Panc1 (cell line): ENCODE data around the gene CLDN22. TPM values are rescaled to one million over a fixed set of nuclear protein-coding genes. Genes with fewer than 3 reads are reported as not detected.

Experiments
- ATAC-seq: fragments of 200-7000 bp; cut with Tn5 transposase; 2 replicates; pipeline ENCODE4 v1.9.1; 2020; ENCODE audit warnings: mild to moderate bottlenecking, moderate library complexity
- BruUV-seq: library from RNA; stranded (reverse); fragments of 400-500 nt; replicated peaks from 2 replicates; lab custom pipeline; 2021; lab: Mats Ljungman, UMichigan
- CTCF ChIA-PET: fragments of 300-600 bp; sonication (Branson Sonifier 250); formaldehyde crosslinking; loops from one replicate; lab custom pipeline; 2022; ENCODE audit warnings: antibody characterized with exemption; lab: Charles Lee
- POLR2A ChIA-PET: fragments of 300-600 bp; sonication (Branson Sonifier 250); formaldehyde crosslinking; loops from one replicate; lab custom pipeline; 2022; ENCODE audit warnings: antibody characterized with exemption; lab: Charles Lee
- DNase-seq: peaks from one replicate; pipeline ENCODE4 v3.0.0-alpha.2; 2010; ENCODE audit warnings: low read depth, low spot score
- H3K27ac ChIP-seq: 2 replicates; pipeline ENCODE4 v1.5.1; 2011; ENCODE audit warnings: mild to moderate bottlenecking, low read length, inconsistent platforms
- H3K27me3 ChIP-seq: fragments of 200-500 bp; sonication (Bioruptor generic); 2 replicates; pipeline ENCODE4 v1.6.0; 2014; ENCODE audit warnings: low read length, inconsistent platforms; ENCODE audit not compliant: control insufficient read depth, insufficient read depth
- H3K36me3 ChIP-seq: fragments of 200-500 bp; sonication (Bioruptor generic); 2 replicates; pipeline ENCODE4 v1.5.1; 2014; ENCODE audit warnings: inconsistent platforms, mild to moderate bottlenecking, low read length, moderate library complexity; ENCODE audit not compliant: control insufficient read depth, insufficient read depth
- H3K4me1 ChIP-seq: 2 replicates; pipeline ENCODE4 v1.5.1; 2011; ENCODE audit warnings: inconsistent platforms, mild to moderate bottlenecking, low read length, moderate library complexity; ENCODE audit not compliant: control insufficient read depth, insufficient read depth
- H3K4me3 ChIP-seq, 2 experiments: 2 replicates each; pipeline ENCODE4 v1.5.1; 2011 to 2012; ENCODE audit warnings: low read depth in 2 of 2, low read length in 2 of 2, mild to moderate bottlenecking in 2 of 2, inconsistent platforms in 1 of 2, moderate library complexity in 1 of 2
- H3K9me3 ChIP-seq: fragments of 200-500 bp; sonication (Bioruptor generic); 2 replicates; pipeline ENCODE4 v1.5.1; 2014; ENCODE audit warnings: low read depth, mild to moderate bottlenecking, inconsistent platforms, low read length, moderate library complexity; ENCODE audit not compliant: control insufficient read depth, insufficient read depth
- CTCF ChIP-seq: fragments of 450-650 bp; IDR thresholded peaks from 2 replicates; pipeline ENCODE4 v1.5.1; 2017; ENCODE audit warnings: mild to moderate bottlenecking
- POLR2AphosphoS5 ChIP-seq: IDR thresholded peaks from 2 replicates; pipeline ENCODE4 v1.6.1; 2012; ENCODE audit warnings: mild to moderate bottlenecking, low read depth, low read length, moderate library complexity
- REST ChIP-seq, 2 experiments: IDR thresholded peaks; 2 replicates each; pipeline ENCODE4 v1.6.1; 2011 to 2012; ENCODE audit warnings: low read depth in 2 of 2, control low read depth in 1 of 2, low read length in 1 of 2, mild to moderate bottlenecking in 1 of 2, moderate library complexity in 1 of 2; ENCODE audit not compliant: insufficient read depth in 1 of 2
- SIN3A ChIP-seq: IDR thresholded peaks from 2 replicates; pipeline ENCODE4 v1.6.1; 2012; ENCODE audit warnings: low read depth, mild to moderate bottlenecking, low read length, moderate library complexity, borderline replicate concordance; ENCODE audit not compliant: insufficient read depth
- TCF7L2 ChIP-seq: IDR thresholded peaks from 2 replicates; pipeline ENCODE4 v1.6.1; 2011; ENCODE audit warnings: mild to moderate bottlenecking, low read depth, low read length, inconsistent platforms
- in situ Hi-C: cut with HindIII; loops from 2 replicates; pipeline ENCODE4 v1.10.0; 2016; ENCODE audit warnings: low sequenced_read_pairs, low pct_unique_long_range_greater_than_20kb
- intact Hi-C: fragments of 100-400 bp; cut with micrococcal nuclease; formaldehyde crosslinking; loops from one replicate; pipeline ENCODE4 v1.10.0; 2022; ENCODE audit not compliant: unreplicated experiment
- total RNA-seq: library from RNA; stranded (reverse); gene quantifications from one replicate; pipeline ENCODE4 v1.2.1, GENCODE V29; 2021; ENCODE audit not compliant: unreplicated experiment

Gene CLDN22
- total RNA-seq, 1 experiment from 2014 or later, result not detected

GRCh38 chr4:183343730-183344129 is 23.7 kb upstream of the CLDN22 start:
- DNase-seq (no peak), ATAC-seq (no peak)
- ChIA-PET POLR2A (interaction anchor here (0.6 kb wide), 1 partner anchor 362 kb away, joined by 7 read pairs; no protein-coding TSS in a partner anchor), CTCF (no interaction called here)
- Histone ChIP-seq H3K27ac (no peak overlapping the region), H3K27me3 (no peaks in the 10 kb centered on the region), H3K4me1 (no peaks in the 10 kb centered on the region), H3K9me3 (no peaks in the 10 kb centered on the region), H3K4me3 (no peak overlapping the region), H3K36me3 (no peaks in the 10 kb centered on the region)
- in situ Hi-C loops (no loop called here), intact Hi-C loops (no loop called here)
- no TSS peak for BruUV-seq
- TF ChIP-seq REST (IDR thresholded peaks at IDR 0.05; ENCODE audit: insufficient read depth in 1 of 2, low read depth in 2 of 2, low read length in 1 of 2) (no peak), POLR2AphosphoS5 (no peak), SIN3A (no peak), CTCF (no peak), TCF7L2 (no peak)

- CTCF ChIA-PET, result interaction anchor here (0.6 kb wide), 1 partner anchor 270 kb away, joined by 3 read pairs; no protein-coding TSS in a partner anchor
- ATAC-seq (no peak), DNase-seq (no peak)
- Histone ChIP-seq H3K27me3 (no peaks in the 10 kb centered on the region), H3K27ac (no peak overlapping the region), H3K9me3 (no peaks in the 10 kb centered on the region), H3K36me3 (no peaks in the 10 kb centered on the region), H3K4me3 (no peak overlapping the region), H3K4me1 (no peaks in the 10 kb centered on the region)
- intact Hi-C loops, result no loop called here
- no TSS peak for BruUV-seq
- TF ChIP-seq SIN3A, result no peak
- no peak for TF ChIP-seq TCF7L2
- TF ChIP-seq CTCF, result no peak
- TF ChIP-seq REST (IDR thresholded peaks at IDR 0.05; ENCODE audit: insufficient read depth in 1 of 2, low read depth in 2 of 2, low read length in 1 of 2), result no peak
- TF ChIP-seq POLR2AphosphoS5, result no peak
- in situ Hi-C loops, result no loop called here
- POLR2A ChIA-PET, result no interaction called here
Observed at GRCh38 chr4:183342541-183343533, 22.8 kb upstream of the CLDN22 start.
